HepG2 (cell line): Measurements from ENCODE around the gene PDE4D. TPM values are rescaled to one million over a fixed set of nuclear protein-coding genes. Genes with fewer than 3 reads are reported as not detected.

ENCODE experiments used
- ATAC-seq: fragments of 200-7000 bp; cut with Tn5 transposase; 3 replicates; pipeline ENCODE4 v1.9.1; 2020; ENCODE audit warnings: mild to moderate bottlenecking, moderate library complexity
- BruUV-seq: library from RNA; stranded (reverse); fragments of 400-500 nt; replicated peaks from 2 replicates; lab custom pipeline; 2021; lab: Mats Ljungman, UMichigan
- CTCF ChIA-PET: fragments of 300-600 bp; formaldehyde crosslinking; extraction: SDS; loops from one replicate; lab custom pipeline; 2021; ENCODE audit warnings: low total read pairs, inconsistent platforms, low intra/inter-chr PET ratio; lab: Yijun Ruan, JAX
- POLR2A ChIA-PET: fragments of 350-600 bp; sonication (Branson Sonifier 250); formaldehyde crosslinking; loops from one replicate; lab custom pipeline; 2020; ENCODE audit warnings: antibody characterized with exemption, inconsistent platforms; lab: Yijun Ruan, JAX
- DNase-seq: peaks from one replicate; pipeline ENCODE4 v3.0.0-alpha.2; 2015; ENCODE audit warnings: low spot score
- FAIRE-seq: peaks from 3 replicates; lab custom pipeline; 2011; peaks lifted over from hg19 to GRCh38; lab: Jason Lieb, UNC
- H2AFZ ChIP-seq: one replicate; pipeline ENCODE4 v1.6.1; 2011; ENCODE audit warnings: low read length, inconsistent platforms
- H3K27ac ChIP-seq: fragments of 300-600 bp; 3 replicates; pipeline ENCODE4 v1.8.0; 2011; ENCODE audit warnings: mixed run types, mild to moderate bottlenecking, mixed read lengths, low read length, inconsistent platforms; ENCODE audit not compliant: insufficient read depth; ENCODE audit errors: extremely low read length
- H3K27me3 ChIP-seq, 2 experiments: fragments of 200-600 bp in 1 of 2; 2 replicates in 1 of 2; 3 replicates in 1 of 2; pipeline versions ENCODE4 v1.6.0 to v1.8.0; 2011; ENCODE audit warnings: low read length in 2 of 2, mild to moderate bottlenecking in 2 of 2, moderate library complexity in 2 of 2, inconsistent platforms in 1 of 2; ENCODE audit not compliant: insufficient read depth in 2 of 2, control insufficient read depth in 1 of 2
- H3K36me3 ChIP-seq, 2 experiments: fragments of 200-600 bp in 1 of 2; replicated peaks in 1 of 2; 2 replicates in 1 of 2; 3 replicates in 1 of 2; pipeline versions ENCODE4 v1.5.1 to v1.8.0; 2011; ENCODE audit warnings: low read length in 2 of 2, inconsistent platforms in 1 of 2; ENCODE audit not compliant: insufficient read depth in 2 of 2, control insufficient read depth in 1 of 2
- H3K4me1 ChIP-seq: 2 replicates; pipeline ENCODE4 v1.5.1; 2012; ENCODE audit warnings: low read length, inconsistent platforms; ENCODE audit not compliant: insufficient read depth
- H3K4me2 ChIP-seq: 2 replicates; pipeline ENCODE4 v1.6.0; 2011; ENCODE audit warnings: low read depth, low read length, inconsistent platforms
- H3K4me3 ChIP-seq, 3 experiments: fragments of 200-600 bp in 1 of 3; sonication (generic), shearing (Covaris generic) in 1 of 3; replicated peaks in 1 of 3; 2 replicates each; pipeline ENCODE4 v1.5.1; 2011 to 2016; ENCODE audit warnings: low read length in 3 of 3, inconsistent platforms in 2 of 3, low read depth in 2 of 3, mild to moderate bottlenecking in 2 of 3, control low read depth in 1 of 3, mixed read lengths in 1 of 3; ENCODE audit not compliant: insufficient read depth in 1 of 3
- H3K79me2 ChIP-seq: one replicate; pipeline ENCODE4 v1.6.1; 2011; ENCODE audit warnings: low read length, inconsistent platforms; ENCODE audit not compliant: insufficient read depth
- H3K9ac ChIP-seq: 2 replicates; pipeline ENCODE4 v1.6.0; 2011; ENCODE audit warnings: mild to moderate bottlenecking, low read depth, low read length, inconsistent platforms; ENCODE audit not compliant: insufficient read depth
- H3K9me3 ChIP-seq: 2 replicates; pipeline ENCODE4 v1.5.1; 2012; ENCODE audit warnings: mild to moderate bottlenecking, low read length
- H4K20me1 ChIP-seq: 2 replicates; pipeline ENCODE4 v1.6.0; 2011; ENCODE audit warnings: inconsistent platforms, mild to moderate bottlenecking, low read length, moderate library complexity; ENCODE audit not compliant: insufficient read depth
- AKAP8 ChIP-seq: sonication (generic); formaldehyde crosslinking; IDR thresholded peaks from 2 replicates; pipeline ENCODE4 v1.5.1; 2020; ENCODE audit warnings: mild to moderate bottlenecking, missing genetic modification reagents
- ATF7 ChIP-seq, 2 experiments: fragments of 450-650 bp in 1 of 2; sonication (generic) in 1 of 2; formaldehyde crosslinking in 1 of 2; IDR thresholded peaks; 2 replicates each; pipeline versions ENCODE4 v1.4.0 to v1.6.1; 2016 to 2020; ENCODE audit warnings: antibody characterized with exemption in 1 of 2, mild to moderate bottlenecking in 1 of 2, missing genetic modification reagents in 1 of 2
- CENPT ChIP-seq: sonication (generic); formaldehyde crosslinking; IDR thresholded peaks from 2 replicates; pipeline ENCODE4 v1.8.0; 2022; ENCODE audit warnings: low read depth, mild to moderate bottlenecking, moderate library complexity, missing genetic modification reagents
- CHD2 ChIP-seq: IDR thresholded peaks from 2 replicates; pipeline ENCODE4 v1.6.1; 2011; ENCODE audit warnings: low read depth, low read length, improper control_type of control experiment
- GPN1 ChIP-seq: sonication (generic); formaldehyde crosslinking; IDR thresholded peaks from 2 replicates; pipeline ENCODE4 v1.5.1; 2020; ENCODE audit warnings: missing genetic modification reagents, borderline replicate concordance
- NR2C2 ChIP-seq: sonication (generic); formaldehyde crosslinking; IDR thresholded peaks from 2 replicates; pipeline ENCODE4 v1.4.0; 2020; ENCODE audit warnings: missing genetic modification reagents, mild to moderate bottlenecking, moderate library complexity, borderline replicate concordance
- RFX3 ChIP-seq: IDR thresholded peaks from 2 replicates; pipeline ENCODE4 v1.6.1; 2016; ENCODE audit warnings: missing biosample characterization, missing genetic modification reagents
- RFXANK ChIP-seq: IDR thresholded peaks from 2 replicates; pipeline ENCODE4 v1.6.1; 2016
- ZNF101 ChIP-seq: sonication (generic); formaldehyde crosslinking; IDR thresholded peaks from 2 replicates; pipeline ENCODE4 v1.4.0; 2020; ENCODE audit warnings: mild to moderate bottlenecking, low read depth, missing genetic modification reagents, borderline replicate concordance
- ZNF160 ChIP-seq: sonication (generic); formaldehyde crosslinking; IDR thresholded peaks from 2 replicates; pipeline ENCODE4 v1.8.0; 2022; ENCODE audit warnings: mild to moderate bottlenecking, inconsistent platforms, missing genetic modification reagents
- ZNF709 ChIP-seq: sonication (generic); formaldehyde crosslinking; IDR thresholded peaks from 2 replicates; pipeline ENCODE4 v1.5.0; 2020; ENCODE audit warnings: mild to moderate bottlenecking, missing genetic modification reagents
- ZNF720 ChIP-seq: sonication (generic); formaldehyde crosslinking; IDR thresholded peaks from 2 replicates; pipeline ENCODE4 v1.4.0; 2020; ENCODE audit warnings: missing genetic modification reagents
- ZNF788 ChIP-seq: sonication (generic); formaldehyde crosslinking; IDR thresholded peaks from 2 replicates; pipeline ENCODE4 v1.5.0; 2020; ENCODE audit warnings: mild to moderate bottlenecking, missing genetic modification reagents, borderline replicate concordance
- ZSCAN12 ChIP-seq: sonication (generic); formaldehyde crosslinking; IDR thresholded peaks from 2 replicates; pipeline ENCODE4 v1.9.0; 2021; ENCODE audit warnings: mild to moderate bottlenecking, missing genetic modification reagents
- WGBS: methylation state at CpG from one replicate; pipeline ENCODE4 v1.1.6; 2017; ENCODE audit warnings: low lambda C conversion rate; 5-methylcytosine and 5-hydroxymethylcytosine counted together
- in situ Hi-C: cut with HindIII; loops from 2 replicates; pipeline ENCODE4 v1.10.0; 2017; ENCODE audit warnings: low pct_unique_long_range_greater_than_20kb; ENCODE audit not compliant: extremely low pct_ligation_motif_present
- intact Hi-C: fragments of 100-400 bp; cut with micrococcal nuclease; formaldehyde crosslinking; loops from one replicate; pipeline ENCODE4 v1.10.0; 2022; ENCODE audit not compliant: unreplicated experiment
- polyA plus RNA-seq, 8 experiments: library from polyadenylated mRNA; depleted of rRNA in 3 of 8; stranded (reverse) in 7 of 8; unstranded in 1 of 8; fragments of >200 nt; fragmentation: Illumina TruSeq in 4 of 8; extraction: Trizol in 4 of 8; gene quantifications; 2 replicates each; pipeline versions ENCODE4 v1.2.1 to v1.2.3, GENCODE V29; 2011 to 2016; ENCODE audit warnings: low read depth in 4 of 8, missing spikeins in 1 of 8, mixed read lengths in 1 of 8; ENCODE audit not compliant: insufficient read depth in 1 of 8
- total RNA-seq, 5 experiments: library from RNA; depleted of rRNA; stranded (reverse); fragments of >200 nt; fragmentation: Illumina TruSeq; extraction: Trizol; gene quantifications; 2 replicates each; pipeline ENCODE4 v1.2.3, GENCODE V29; 2016; ENCODE audit warnings: low read depth in 1 of 5
- TF ChIP-seq, protein P1 (sequence below): sonication (generic); formaldehyde crosslinking; IDR thresholded peaks from 2 replicates; pipeline ENCODE4 v1.5.0; 2020; ENCODE audit warnings: missing genetic modification reagents

PDE4D gene
- total and polyA plus RNA-seq, 2 of the 13 experiments (the other 11 are each of a cell fraction or from before 2014, with no cell fraction given) = 7.0 to 12.2 TPM

DNA sequence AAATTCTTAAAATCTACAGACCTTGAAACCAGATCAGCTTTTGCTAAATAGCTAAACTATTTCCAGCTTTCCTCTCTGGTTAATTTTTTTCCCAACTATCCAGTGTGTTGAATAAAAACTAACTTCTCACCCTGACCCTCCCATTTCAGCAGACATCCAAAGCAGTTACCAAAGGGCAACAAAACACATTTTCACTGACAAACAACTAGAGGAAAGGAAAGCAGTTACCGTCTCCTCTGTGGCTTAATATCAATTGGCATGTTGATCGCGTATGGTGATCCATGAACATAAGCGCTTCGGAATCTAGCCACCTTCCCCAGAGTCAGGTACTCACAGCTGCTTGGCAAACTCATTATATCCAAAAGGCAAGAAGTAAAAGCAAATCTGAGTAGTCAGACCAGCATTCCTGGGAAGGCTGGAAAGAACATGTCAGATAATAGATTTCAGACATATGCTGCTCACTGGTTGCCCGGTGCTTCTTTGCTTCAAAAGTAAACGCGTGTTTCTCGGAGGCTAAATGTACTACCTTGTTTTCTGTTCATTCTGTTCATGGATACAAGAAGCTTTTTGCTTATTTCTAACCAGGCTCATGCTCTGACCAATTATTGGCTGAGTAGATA, 463.4 kb downstream of the PDE4D start:
- no peak for ATAC-seq
- BruUV-seq = no TSS peak
- no peak overlapping the region for H3K9ac ChIP-seq

DNA sequence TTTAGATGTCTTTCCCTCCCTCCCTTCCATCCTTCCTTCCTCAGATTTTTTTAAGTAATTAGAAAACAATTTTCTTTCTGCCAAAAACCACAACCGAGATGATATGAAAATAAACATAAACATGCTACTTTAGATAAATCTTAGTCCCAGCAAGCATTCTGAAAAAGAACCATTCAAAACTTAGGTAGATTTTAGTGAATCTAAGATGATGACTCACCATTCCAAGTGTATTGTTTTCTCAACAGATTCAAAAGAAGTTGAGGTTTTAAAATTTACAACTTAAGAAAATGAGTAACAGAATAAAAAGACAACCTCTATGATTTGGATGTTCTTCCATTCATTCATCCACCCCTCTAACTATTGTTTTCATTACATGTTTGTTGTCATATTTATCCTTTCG, 465.1 kb downstream of the PDE4D start:
- WGBS = 58% methylated on average over 2 of the region's 2 CpGs
- TF ChIP-seq CENPT (CRISPR knock-in tag) = no peak
- no peak for TF ChIP-seq ATF7 (IDR thresholded peaks at IDR 0.05)
- no peak for TF ChIP-seq ATF7 (CRISPR knock-in tag; IDR thresholded peaks at IDR 0.05)
- TF ChIP-seq, protein P1, sequence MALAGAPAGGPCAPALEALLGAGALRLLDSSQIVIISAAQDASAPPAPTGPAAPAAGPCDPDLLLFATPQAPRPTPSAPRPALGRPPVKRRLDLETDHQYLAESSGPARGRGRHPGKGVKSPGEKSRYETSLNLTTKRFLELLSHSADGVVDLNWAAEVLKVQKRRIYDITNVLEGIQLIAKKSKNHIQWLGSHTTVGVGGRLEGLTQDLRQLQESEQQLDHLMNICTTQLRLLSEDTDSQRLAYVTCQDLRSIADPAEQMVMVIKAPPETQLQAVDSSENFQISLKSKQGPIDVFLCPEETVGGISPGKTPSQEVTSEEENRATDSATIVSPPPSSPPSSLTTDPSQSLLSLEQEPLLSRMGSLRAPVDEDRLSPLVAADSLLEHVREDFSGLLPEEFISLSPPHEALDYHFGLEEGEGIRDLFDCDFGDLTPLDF = no peak
- TF ChIP-seq NR2C2 (CRISPR knock-in tag) = no peak
- no peak for TF ChIP-seq ZNF720
- no peak for TF ChIP-seq ZNF709 (CRISPR knock-in tag)
- TF ChIP-seq CHD2 = no peak
- TF ChIP-seq ZNF788 = no peak
- TF ChIP-seq RFXANK = no peak
- TF ChIP-seq ZNF160 (CRISPR knock-in tag) = no peak
- TF ChIP-seq GPN1 (CRISPR knock-in tag) = no peak
- POLR2A ChIA-PET = no interaction called here
- ATAC-seq (no peak), FAIRE-seq (no peak), DNase-seq (no peak)
- BruUV-seq = no TSS peak
- CTCF ChIA-PET = no interaction called here
- no peaks in the 10 kb centered on the region for H3K4me1 ChIP-seq
- H3K27me3 ChIP-seq = no peaks in the 10 kb centered on the region
- no peak overlapping the region for H2AFZ ChIP-seq
- H4K20me1 ChIP-seq = no peaks in the 10 kb centered on the region
- in situ Hi-C loops = no loop called here
- no peak overlapping the region for H3K4me2 ChIP-seq
- H3K9me3 ChIP-seq = no peaks in the 10 kb centered on the region
- H3K36me3 ChIP-seq = no peaks in the 10 kb centered on the region
- H3K9ac ChIP-seq = no peak overlapping the region
- H3K79me2 ChIP-seq = no peaks in the 10 kb centered on the region
- intact Hi-C loops = no loop called here
- no peak overlapping the region for H3K4me3 ChIP-seq
- no peak overlapping the region for H3K27ac ChIP-seq

More for the DNA sequence above, 463.4 kb downstream of the PDE4D start:
- Histone ChIP-seq H3K9me3 (no peaks in the 10 kb centered on the region), H3K79me2 (no peaks in the 10 kb centered on the region), H3K36me3 (no peaks in the 10 kb centered on the region), H3K4me2 (no peak overlapping the region), H3K27ac (no peak overlapping the region), H2AFZ (no peak overlapping the region), H4K20me1 (no peaks in the 10 kb centered on the region), H3K27me3 (no peaks in the 10 kb centered on the region), H3K4me3 (no peak overlapping the region), H3K4me1 (no peaks in the 10 kb centered on the region)
- ChIA-PET CTCF (no interaction called here), POLR2A (no interaction called here)
- FAIRE-seq (no peak), DNase-seq (no peak)
- TF ChIP-seq ZSCAN12 (CRISPR knock-in tag) (no peak), RFX3 (CRISPR knock-in tag) (no peak), ZNF101 (CRISPR knock-in tag) (no peak), AKAP8 (CRISPR knock-in tag) (no peak)
- in situ Hi-C loops = no loop called here
- WGBS = 91% methylated on average over 9 of the region's 9 CpGs
- intact Hi-C loops = no loop called here
